ENCODE measurements around the gene SLC4A4.

The SLC4A4 gene

GRCh38 chr4:71415491-71415890 is 76.7 kb downstream of the SLC4A4 start:
- no peak for DNase-seq (ENCODE audit: low spot score)

GRCh38 chr4:71417150-71417549 is 78.3 kb downstream of the SLC4A4 start:
- DNase-seq (ENCODE audit: low spot score) = no peak

- DNase-seq (ENCODE audit: low spot score) = no peak
Observed at GRCh38 chr4:71426381-71427042, 87.7 kb downstream of the SLC4A4 start.

GRCh38 chr4:71429106-71429505 is 90.3 kb downstream of the SLC4A4 start:
- DNase-seq (ENCODE audit: low spot score) = no peak

GRCh38 chr4:71429962-71430361 is 91.1 kb downstream of the SLC4A4 start:
- no peak for DNase-seq (ENCODE audit: low spot score)

GRCh38 chr4:71430609-71431008 is 91.8 kb downstream of the SLC4A4 start:
- no peak for DNase-seq (ENCODE audit: low spot score)

GRCh38 chr4:71440612-71441011 is 101.8 kb downstream of the SLC4A4 start:
- DNase-seq (ENCODE audit: low spot score) = no peak

GRCh38 chr4:71441186-71442169 is 102.7 kb downstream of the SLC4A4 start:
- no peak for DNase-seq (ENCODE audit: low spot score)

- no peak for DNase-seq (ENCODE audit: low spot score)
Observed at GRCh38 chr4:71442336-71442735, 103.5 kb downstream of the SLC4A4 start.

- no peak for DNase-seq (ENCODE audit: low spot score)
Observed at GRCh38 chr4:71444395-71444794, 105.6 kb downstream of the SLC4A4 start.

- no peak for DNase-seq (ENCODE audit: low spot score)
Observed at GRCh38 chr4:71445811-71446210, 107.0 kb downstream of the SLC4A4 start.

- DNase-seq (ENCODE audit: low spot score) = no peak
Observed at GRCh38 chr4:71446479-71447081, 107.8 kb downstream of the SLC4A4 start.

GRCh38 chr4:71449040-71449439 is 110.2 kb downstream of the SLC4A4 start:
- no peak for DNase-seq (ENCODE audit: low spot score)

- DNase-seq (ENCODE audit: low spot score) = no peak
Observed at GRCh38 chr4:71449878-71450277, 111.1 kb downstream of the SLC4A4 start.

- no peak for DNase-seq (ENCODE audit: low spot score)
Observed at GRCh38 chr4:71453531-71453930, 114.7 kb downstream of the SLC4A4 start.

- peak; percentile 70 for DNase-seq (ENCODE audit: low spot score)
Observed at GRCh38 chr4:71456841-71457240, 118.0 kb downstream of the SLC4A4 start.

- no peak for DNase-seq (ENCODE audit: low spot score)
Observed at GRCh38 chr4:71460371-71460770, 121.6 kb downstream of the SLC4A4 start.

- DNase-seq (ENCODE audit: low spot score) = no peak
Observed at GRCh38 chr4:71461422-71461821, 122.6 kb downstream of the SLC4A4 start.

- DNase-seq (ENCODE audit: low spot score) = no peak
Observed at GRCh38 chr4:71466775-71467174, 128.0 kb downstream of the SLC4A4 start.

GRCh38 chr4:71468116-71468710 is 129.4 kb downstream of the SLC4A4 start:
- no peak for DNase-seq (ENCODE audit: low spot score)

- DNase-seq (ENCODE audit: low spot score) = no peak
Observed at GRCh38 chr4:71469541-71469940, 130.7 kb downstream of the SLC4A4 start.

- no peak for DNase-seq (ENCODE audit: low spot score)
Observed at GRCh38 chr4:71470524-71470923, 131.7 kb downstream of the SLC4A4 start.
